A673 (cell line): ENCODE results near the gene TWNK. TPM values are rescaled to one million over a fixed set of nuclear protein-coding genes. Genes with fewer than 3 reads are reported as not detected.
"Not testable (repeated sequence)": the region's sequence is repeated elsewhere in the genome, so short reads cannot be mapped to it uniquely, and the experiment has no call there.

Source experiments
- BruUV-seq: library from RNA; stranded (reverse); fragments of 400-500 nt; replicated peaks from 2 replicates; lab custom pipeline; 2021; lab: Mats Ljungman, UMichigan
- CTCF ChIA-PET: fragments of 300-600 bp; sonication (Branson Sonifier 250); formaldehyde crosslinking; loops from one replicate; lab custom pipeline; 2022; ENCODE audit warnings: antibody characterized with exemption; lab: Charles Lee
- POLR2A ChIA-PET: fragments of 300-600 bp; sonication (Branson Sonifier 250); formaldehyde crosslinking; loops from one replicate; lab custom pipeline; 2022; ENCODE audit warnings: antibody characterized with exemption; ENCODE audit not compliant: low non-redundant PET; lab: Charles Lee
- DNase-seq: peaks from one replicate; pipeline ENCODE4 v3.0.0-alpha.2; 2015; ENCODE audit warnings: low spot score
- H3K27ac ChIP-seq: fragments of 200-600 bp; sonication (generic); 2 replicates; pipeline ENCODE4 v1.5.1; 2016; ENCODE audit warnings: mixed run types, low read depth, mild to moderate bottlenecking, mixed read lengths, antibody characterized with exemption, low read length; ENCODE audit not compliant: poor library complexity, severe bottlenecking
- H3K27me3 ChIP-seq: fragments of 200-600 bp; sonication (generic); replicated peaks from 2 replicates; pipeline ENCODE4 v1.6.1; 2017; ENCODE audit warnings: mixed run types, low read depth, mild to moderate bottlenecking, mixed read lengths, antibody characterized with exemption, low read length; ENCODE audit not compliant: insufficient read depth, poor library complexity
- H3K36me3 ChIP-seq: fragments of 200-600 bp; sonication (generic); 2 replicates; pipeline ENCODE4 v1.6.1; 2016; ENCODE audit warnings: mixed run types, mild to moderate bottlenecking, mixed read lengths, antibody characterized with exemption, low read length; ENCODE audit not compliant: insufficient read depth, poor library complexity, severe bottlenecking
- H3K4me1 ChIP-seq: fragments of 200-600 bp; sonication (generic); 2 replicates; pipeline ENCODE4 v1.6.1; 2017; ENCODE audit warnings: mixed run types, mild to moderate bottlenecking, mixed read lengths, antibody characterized with exemption, low read length; ENCODE audit not compliant: insufficient read depth, poor library complexity, severe bottlenecking
- H3K4me3 ChIP-seq: fragments of 200-600 bp; sonication (generic); 2 replicates; pipeline ENCODE4 v1.5.1; 2016; ENCODE audit warnings: low read depth, mixed run types, mild to moderate bottlenecking, mixed read lengths, low read length; ENCODE audit not compliant: poor library complexity, severe bottlenecking
- H3K9me3 ChIP-seq: fragments of 200-600 bp; sonication (generic); 2 replicates; pipeline ENCODE4 v1.6.1; 2016; ENCODE audit warnings: mixed run types, low read depth, mild to moderate bottlenecking, mixed read lengths, antibody characterized with exemption, low read length; ENCODE audit not compliant: poor library complexity, severe bottlenecking
- EZH2 ChIP-seq: fragments of 200-600 bp; sonication (generic); IDR thresholded peaks from 2 replicates; pipeline ENCODE4 v1.6.1; 2017; ENCODE audit warnings: borderline replicate concordance, low read depth, mild to moderate bottlenecking, mixed read lengths, antibody characterized with exemption, low read length; ENCODE audit not compliant: poor library complexity, severe bottlenecking
- intact Hi-C: fragments of 100-400 bp; cut with micrococcal nuclease; formaldehyde crosslinking; loops from one replicate; pipeline ENCODE4 v1.10.0; 2022; ENCODE audit not compliant: unreplicated experiment
- total RNA-seq: library from RNA; stranded (reverse); gene quantifications from 2 replicates; pipeline ENCODE4 v1.2.3, GENCODE V29; 2021
- TF ChIP-seq, protein P1 (sequence below): fragments of 300-800, 200-600 bp; sonication (generic); conservative IDR thresholded peaks from 2 replicates; pipeline ENCODE4 v1.5.1; 2017; ENCODE audit warnings: low read depth, mild to moderate bottlenecking, antibody characterized with exemption, low read length, moderate library complexity, mixed read lengths

TWNK gene
- total RNA-seq, 1 experiment from 2014 or later, result 29.5 TPM

DNA sequence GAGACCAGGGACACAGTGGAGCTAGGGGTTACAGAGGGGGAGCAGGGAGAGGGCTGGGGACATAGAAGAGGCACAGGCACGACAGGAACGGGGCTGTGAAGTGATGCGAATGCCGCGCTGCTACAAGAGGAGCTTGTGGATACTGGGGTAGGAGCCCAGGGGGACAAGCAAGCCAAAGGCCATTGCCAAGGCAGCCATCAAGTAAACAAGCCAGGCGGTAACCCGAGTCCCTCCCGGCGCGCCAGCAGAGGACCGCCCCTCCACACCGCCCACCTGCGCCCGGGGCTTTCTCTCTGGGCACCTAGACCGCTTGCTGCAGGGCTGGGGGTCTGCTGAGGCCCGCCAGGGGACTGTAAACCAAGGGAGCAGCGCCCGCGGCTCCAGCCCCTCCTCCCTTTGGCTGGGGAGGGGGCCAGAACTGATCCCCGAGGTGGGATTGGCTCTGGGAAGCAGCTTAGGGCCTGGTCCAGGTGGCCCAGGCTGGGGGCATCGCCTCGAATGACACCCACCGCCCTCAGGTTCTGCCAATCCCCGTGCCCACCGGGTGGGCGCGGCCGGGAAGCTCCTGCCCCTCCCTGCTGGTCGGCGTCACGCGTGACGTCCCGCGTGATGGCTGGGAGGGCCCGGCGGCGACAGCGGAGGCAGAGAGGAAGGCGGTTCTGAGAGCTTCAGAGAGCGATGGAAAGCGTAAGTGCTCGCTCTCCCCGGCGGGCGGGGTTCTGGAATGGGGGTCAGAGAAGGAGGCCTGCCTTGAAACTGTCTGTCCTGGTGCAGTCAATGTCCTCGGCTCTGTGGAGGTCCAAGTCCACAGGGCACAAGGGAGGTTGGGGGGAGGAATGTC, 44.7 kb downstream of the TWNK start:
- TF ChIP-seq EZH2, result no peak
- TF ChIP-seq, protein P1, sequence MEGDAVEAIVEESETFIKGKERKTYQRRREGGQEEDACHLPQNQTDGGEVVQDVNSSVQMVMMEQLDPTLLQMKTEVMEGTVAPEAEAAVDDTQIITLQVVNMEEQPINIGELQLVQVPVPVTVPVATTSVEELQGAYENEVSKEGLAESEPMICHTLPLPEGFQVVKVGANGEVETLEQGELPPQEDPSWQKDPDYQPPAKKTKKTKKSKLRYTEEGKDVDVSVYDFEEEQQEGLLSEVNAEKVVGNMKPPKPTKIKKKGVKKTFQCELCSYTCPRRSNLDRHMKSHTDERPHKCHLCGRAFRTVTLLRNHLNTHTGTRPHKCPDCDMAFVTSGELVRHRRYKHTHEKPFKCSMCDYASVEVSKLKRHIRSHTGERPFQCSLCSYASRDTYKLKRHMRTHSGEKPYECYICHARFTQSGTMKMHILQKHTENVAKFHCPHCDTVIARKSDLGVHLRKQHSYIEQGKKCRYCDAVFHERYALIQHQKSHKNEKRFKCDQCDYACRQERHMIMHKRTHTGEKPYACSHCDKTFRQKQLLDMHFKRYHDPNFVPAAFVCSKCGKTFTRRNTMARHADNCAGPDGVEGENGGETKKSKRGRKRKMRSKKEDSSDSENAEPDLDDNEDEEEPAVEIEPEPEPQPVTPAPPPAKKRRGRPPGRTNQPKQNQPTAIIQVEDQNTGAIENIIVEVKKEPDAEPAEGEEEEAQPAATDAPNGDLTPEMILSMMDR, result no peak
- DNase-seq, result peak; percentile 77
- peak overlapping the region; percentile 68 for H3K27ac ChIP-seq
- no peaks in the 10 kb centered on the region for H3K27me3 ChIP-seq
- intact Hi-C loops, result no loop called here
- H3K36me3 ChIP-seq, result no peaks in the 10 kb centered on the region
- no peaks in the 10 kb centered on the region for H3K9me3 ChIP-seq
- peaks cover 11% of the 10 kb centered on the region for H3K4me1 ChIP-seq
- ChIA-PET POLR2A (interaction anchor here (0.6 to 0.7 kb wide), 2 partner anchors 11 to 88 kb away, joined by 3 to 9 read pairs; no protein-coding TSS in a partner anchor), CTCF (interaction anchor here (1.0 to 1.2 kb wide), 3 partner anchors 9 to 18 kb away, joined by 4 to 14 read pairs (median 11); no protein-coding TSS in a partner anchor)
- no TSS peak for BruUV-seq
- H3K4me3 ChIP-seq, result peak overlapping the region; percentile 56

DNA sequence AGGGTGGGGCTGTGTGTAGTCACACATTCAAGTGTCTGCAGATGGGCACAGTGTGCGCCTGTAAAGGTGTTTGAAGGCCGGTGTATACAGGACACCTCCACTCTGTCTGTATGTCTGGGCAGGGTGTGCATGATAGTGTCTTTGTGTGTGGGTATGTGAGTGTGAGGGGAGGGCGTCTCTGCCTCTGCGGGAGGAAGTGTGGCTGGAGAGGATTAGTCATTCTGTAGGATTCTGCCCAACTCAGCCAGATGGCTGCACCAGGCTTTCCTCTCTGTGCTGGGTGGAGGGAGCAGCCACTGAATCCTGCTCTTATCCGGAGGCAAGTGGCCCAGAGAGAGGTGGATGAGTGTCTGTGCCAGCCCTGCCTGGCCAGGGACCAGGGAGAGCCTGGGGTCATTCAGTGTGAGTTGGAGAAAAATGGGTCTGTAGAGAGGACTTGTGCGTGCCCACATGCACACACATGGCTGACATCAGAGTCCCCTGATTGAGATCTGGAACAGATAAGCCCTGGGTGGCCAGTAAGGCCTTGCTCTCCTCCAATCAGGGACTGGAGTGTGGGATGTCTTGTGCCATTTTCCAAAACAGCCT, 45.4 kb downstream of the TWNK start:
- intact Hi-C loops, result no loop called here
- Histone ChIP-seq H3K4me3 (peak overlapping the region; percentile 56), H3K36me3 (no peaks in the 10 kb centered on the region), H3K27ac (peak overlapping the region; percentile 68), H3K4me1 (peaks cover 11% of the 10 kb centered on the region), H3K27me3 (no peaks in the 10 kb centered on the region), H3K9me3 (no peaks in the 10 kb centered on the region)
- DNase-seq, result peak; percentile 74
- BruUV-seq, result no TSS peak
- POLR2A ChIA-PET, result interaction anchor here (0.6 to 0.7 kb wide), 2 partner anchors 10 to 87 kb away, joined by 3 to 9 read pairs; no protein-coding TSS in a partner anchor
- CTCF ChIA-PET, result interaction anchor here (0.8 to 1.2 kb wide), 4 partner anchors 8 to 119 kb away, joined by 3 to 14 read pairs (median 8); no protein-coding TSS in a partner anchor
- TF ChIP-seq, protein P1, result no peak
- TF ChIP-seq EZH2, result no peak

DNA sequence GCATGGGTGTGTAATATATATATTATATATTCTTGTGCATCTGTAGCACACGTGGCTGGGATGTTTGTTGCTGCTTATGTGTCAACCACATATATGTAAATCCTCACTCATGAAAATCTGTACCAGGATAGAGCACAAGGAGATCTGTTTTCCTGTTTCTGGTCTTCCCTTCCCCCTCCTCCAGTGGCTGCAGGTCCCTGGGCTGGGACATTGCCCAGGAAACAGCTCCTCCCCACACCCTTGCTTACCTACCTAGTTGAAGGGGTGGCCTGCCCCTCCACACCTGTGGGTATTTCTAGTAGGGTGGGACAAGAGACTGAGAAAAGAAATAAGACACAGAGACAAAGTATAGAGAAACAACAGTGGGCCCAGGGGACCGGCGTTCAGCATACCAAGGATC, 45.9 kb downstream of the TWNK start:
- intact Hi-C loops, result no loop called here
- DNase-seq, result no peak
- no peak for TF ChIP-seq EZH2
- TF ChIP-seq, protein P1, result no peak
- no peaks in the 10 kb centered on the region for H3K36me3 ChIP-seq
- POLR2A ChIA-PET, result no interaction called here
- BruUV-seq, result no TSS peak
- H3K9me3 ChIP-seq, result no peaks in the 10 kb centered on the region
- H3K4me1 ChIP-seq, result peaks cover 11% of the 10 kb centered on the region
- H3K4me3 ChIP-seq, result peak overlapping the region; percentile 56
- CTCF ChIA-PET, result interaction anchor here (0.6 to 0.8 kb wide), 2 partner anchors 17 to 118 kb away, joined by 3 read pairs; no protein-coding TSS in a partner anchor
- no peaks in the 10 kb centered on the region for H3K27me3 ChIP-seq
- no peak overlapping the region for H3K27ac ChIP-seq

DNA sequence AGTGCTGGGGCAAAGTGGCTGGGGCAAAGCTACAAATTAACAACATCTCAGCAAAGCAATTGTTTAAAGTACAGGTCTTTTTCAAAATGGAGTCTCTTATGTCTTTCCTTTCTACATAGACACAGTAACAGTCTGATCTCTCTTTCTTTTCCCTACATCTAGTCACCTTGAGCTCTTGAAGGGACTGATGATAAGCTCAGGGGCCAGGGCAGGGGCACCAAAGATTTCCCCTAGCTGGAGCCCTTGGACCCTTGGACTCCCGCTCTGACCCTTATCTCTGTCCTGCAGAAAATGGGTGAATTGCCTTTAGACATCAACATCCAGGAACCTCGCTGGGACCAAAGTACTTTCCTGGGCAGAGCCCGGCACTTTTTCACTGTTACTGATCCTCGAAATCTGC, 47.1 kb downstream of the TWNK start:
- intact Hi-C loops, result not testable (repeated sequence)

More for the DNA sequence above, 47.1 kb downstream of the TWNK start:
- H3K4me3 ChIP-seq, DNase-seq, POLR2A ChIA-PET, BruUV-seq, H3K9me3 ChIP-seq, H3K36me3 ChIP-seq, H3K27me3 ChIP-seq, H3K27ac ChIP-seq: not testable (repeated sequence)
- H3K4me1 ChIP-seq, result peaks cover 11% of the 10 kb centered on the region
- CTCF ChIA-PET, result interaction anchor here (1.6 kb wide), 1 partner anchor 16 kb away, joined by 4 read pairs; no protein-coding TSS in a partner anchor
